Measurements from ENCODE around the gene DOCK10. TPM values are rescaled to one million over a fixed set of nuclear protein-coding genes. Genes with fewer than 3 reads are reported as not detected.
A peak's percentile ranks its signal among the peaks of the same experiment; 100 is the strongest.
"Not testable (repeated sequence)": the region's sequence is repeated elsewhere in the genome, so short reads cannot be mapped to it uniquely, and the experiment has no call there.

The DOCK10 gene
- total RNA-seq, 1 donor from 2014 or later, result 107 TPM

DNA sequence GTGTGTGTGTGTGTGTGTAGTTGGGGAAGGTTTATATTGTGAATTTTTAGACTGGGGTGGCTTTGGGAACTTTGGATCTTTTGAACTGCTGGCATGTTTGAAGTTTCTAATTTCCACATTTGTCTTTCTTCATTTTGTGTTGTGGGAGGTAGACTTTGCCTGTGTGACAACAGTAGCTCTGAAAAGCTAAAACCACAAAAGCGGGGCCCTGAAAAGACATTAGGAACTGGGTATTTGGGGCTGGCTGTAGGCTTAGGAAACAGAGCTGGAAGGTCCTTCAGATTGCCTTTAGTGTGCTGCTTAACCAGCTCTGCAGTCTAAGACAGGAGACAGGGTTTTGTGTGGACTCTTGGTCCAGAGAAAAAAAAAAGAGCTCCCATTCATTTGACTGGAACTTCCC, 27.2 kb upstream of the DOCK10 start:
- no peak for DNase-seq (ENCODE audit: low spot score)
- Mint-ChIP-seq H3K27ac (no peak overlapping the region), H3K4me1 (ENCODE audit: low read depth) (peaks cover 24% of the 10 kb centered on the region), H3K4me3 (ENCODE audit: low read depth) (no peak overlapping the region), H3K36me3 (ENCODE audit: low read depth) (peaks cover 22% of the 10 kb centered on the region), H3K27me3 (ENCODE audit: low read depth) (peaks cover 26% of the 10 kb centered on the region), H3K9me3 (peaks cover 29% of the 10 kb centered on the region)
- intact Hi-C loops (cut with micrococcal nuclease), result no loop called here

DNA sequence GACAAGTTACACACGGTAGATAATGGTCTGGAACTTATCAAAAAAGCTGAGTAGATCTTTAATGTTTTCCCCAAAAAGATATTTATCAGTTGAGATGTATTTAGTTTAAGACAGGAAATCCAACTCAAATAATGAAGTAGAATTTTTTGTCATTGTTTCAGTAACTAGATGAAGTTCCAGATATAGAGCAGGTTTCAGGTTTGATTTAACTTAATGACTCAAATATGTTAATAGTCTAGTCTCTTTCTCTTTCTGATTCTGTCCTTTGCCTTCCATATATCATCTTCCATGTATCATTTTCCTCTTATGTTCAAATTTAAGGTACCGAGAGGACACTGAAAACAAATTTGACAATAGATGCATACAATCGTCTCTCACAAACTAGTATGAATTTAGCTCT, 23.6 kb upstream of the DOCK10 start:
- H3K27ac Mint-ChIP-seq, result no peak overlapping the region
- H3K9me3 Mint-ChIP-seq, result peaks cover 29% of the 10 kb centered on the region
- H3K36me3 Mint-ChIP-seq (ENCODE audit: low read depth), result peaks cover 22% of the 10 kb centered on the region
- H3K4me1 Mint-ChIP-seq (ENCODE audit: low read depth), result peaks cover 43% of the 10 kb centered on the region
- no peak overlapping the region for H3K4me3 Mint-ChIP-seq (ENCODE audit: low read depth)
- intact Hi-C loops (cut with micrococcal nuclease), result loop anchor here (1.0 kb wide), 3 partner anchors 14 to 141 kb away; no protein-coding TSS in a partner anchor
- peaks cover 7% of the 10 kb centered on the region for H3K27me3 Mint-ChIP-seq (ENCODE audit: low read depth)
- DNase-seq (ENCODE audit: low spot score), result no peak

DNA sequence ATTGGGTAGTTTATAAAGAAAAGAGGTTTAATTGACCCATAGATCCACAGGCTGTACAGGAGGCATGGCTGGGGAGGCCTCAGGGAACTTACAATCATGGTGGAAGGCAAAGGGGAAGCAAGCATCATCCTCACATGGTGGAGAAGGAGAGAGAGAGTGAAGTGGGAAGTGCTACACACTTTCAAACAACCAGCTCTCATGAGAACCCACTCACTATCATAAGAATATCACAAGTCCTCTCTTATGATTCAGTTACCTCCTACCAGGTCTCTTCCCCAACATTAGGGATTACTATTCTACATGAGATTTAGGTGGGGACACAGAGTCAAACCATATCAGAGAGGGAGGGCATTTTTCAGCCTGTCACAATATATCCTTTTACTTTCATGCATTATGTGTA, 22.7 kb upstream of the DOCK10 start:
- H3K9me3 Mint-ChIP-seq, result peaks cover 32% of the 10 kb centered on the region
- intact Hi-C loops (cut with micrococcal nuclease), result loop anchor here (1.0 kb wide), 3 partner anchors 13 to 55 kb away; no protein-coding TSS in a partner anchor
- no peak overlapping the region for H3K4me3 Mint-ChIP-seq (ENCODE audit: low read depth)
- H3K27me3 Mint-ChIP-seq (ENCODE audit: low read depth), result no peaks in the 10 kb centered on the region
- peaks cover 22% of the 10 kb centered on the region for H3K36me3 Mint-ChIP-seq (ENCODE audit: low read depth)
- H3K27ac Mint-ChIP-seq, result peak overlapping the region; percentile 69
- DNase-seq (ENCODE audit: low spot score), result no peak
- H3K4me1 Mint-ChIP-seq (ENCODE audit: low read depth), result peaks cover 43% of the 10 kb centered on the region

DNA sequence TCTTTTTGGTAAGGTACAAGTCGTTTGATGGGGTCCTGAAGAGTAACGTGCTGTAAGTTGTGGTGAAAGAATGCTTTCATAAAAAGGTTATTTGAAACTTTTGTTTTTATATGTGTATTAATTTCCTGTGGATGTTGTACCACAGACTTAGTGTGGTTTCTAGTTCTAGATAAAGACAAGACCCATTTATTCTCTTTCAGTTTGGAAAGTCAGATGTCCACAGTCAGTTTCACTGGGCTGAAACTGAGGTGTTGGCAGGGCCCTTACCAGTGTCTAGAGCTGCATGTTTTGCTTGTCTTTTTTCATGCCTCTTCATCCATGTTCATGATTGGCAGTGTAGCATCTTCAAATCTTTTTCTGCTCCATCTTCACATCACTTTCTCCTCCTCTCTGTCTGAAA, 22.1 kb upstream of the DOCK10 start:
- intact Hi-C loops (cut with micrococcal nuclease), result loop anchor here (1.0 kb wide), 1 partner anchor 23 kb away; no protein-coding TSS in a partner anchor
- H3K27ac Mint-ChIP-seq, result peak overlapping the region; percentile 69
- peaks cover 43% of the 10 kb centered on the region for H3K4me1 Mint-ChIP-seq (ENCODE audit: low read depth)
- no peaks in the 10 kb centered on the region for H3K27me3 Mint-ChIP-seq (ENCODE audit: low read depth)
- H3K9me3 Mint-ChIP-seq, result peaks cover 35% of the 10 kb centered on the region
- no peak for DNase-seq (ENCODE audit: low spot score)
- peaks cover 22% of the 10 kb centered on the region for H3K36me3 Mint-ChIP-seq (ENCODE audit: low read depth)
- H3K4me3 Mint-ChIP-seq (ENCODE audit: low read depth), result no peak overlapping the region

DNA sequence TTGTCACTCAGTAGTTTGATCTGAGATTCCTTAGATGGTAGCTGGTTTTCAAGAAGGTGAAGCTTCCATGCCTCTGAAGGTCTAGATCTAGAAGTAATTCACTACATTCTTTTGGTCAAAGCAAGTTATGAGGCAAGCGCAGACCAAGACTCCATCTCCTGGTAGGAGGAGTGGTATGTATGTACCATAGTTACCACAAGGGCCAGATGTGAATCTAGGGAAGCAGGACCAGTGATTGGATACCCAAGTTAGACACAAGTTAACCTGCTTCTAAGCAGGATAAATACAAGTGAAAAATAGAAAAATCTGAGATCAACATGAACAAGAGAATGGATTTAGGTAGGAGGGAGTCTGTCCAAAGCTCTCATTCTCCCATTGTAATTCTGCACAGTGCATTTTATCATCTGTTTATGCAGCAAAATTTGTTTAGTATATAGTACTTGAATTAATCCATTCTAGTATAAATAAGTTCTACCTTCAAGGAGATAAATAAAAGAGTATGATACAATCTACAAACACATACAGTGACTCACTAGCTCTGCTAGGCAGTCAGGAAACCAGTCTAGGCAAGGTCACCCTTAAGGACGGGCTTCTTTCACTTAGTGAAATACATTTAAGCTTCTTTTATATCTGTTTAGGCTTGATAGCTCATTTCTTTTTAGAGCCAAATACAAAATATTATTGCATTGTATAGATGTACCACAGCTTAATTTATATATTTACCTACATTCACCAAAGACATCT, 14.2 kb upstream of the DOCK10 start:
- Mint-ChIP-seq H3K4me1 (ENCODE audit: low read depth) (peaks cover 43% of the 10 kb centered on the region), H3K36me3 (ENCODE audit: low read depth) (peaks cover 2% of the 10 kb centered on the region), H3K27me3 (ENCODE audit: low read depth) (no peaks in the 10 kb centered on the region), H3K4me3 (ENCODE audit: low read depth) (no peak overlapping the region), H3K27ac (no peak overlapping the region), H3K9me3 (peaks cover 11% of the 10 kb centered on the region)
- intact Hi-C loops (cut with micrococcal nuclease), result loop anchor here (2.0 kb wide), 1 partner anchor 18 kb away; no protein-coding TSS in a partner anchor
- no peak for DNase-seq (ENCODE audit: low spot score)

DNA sequence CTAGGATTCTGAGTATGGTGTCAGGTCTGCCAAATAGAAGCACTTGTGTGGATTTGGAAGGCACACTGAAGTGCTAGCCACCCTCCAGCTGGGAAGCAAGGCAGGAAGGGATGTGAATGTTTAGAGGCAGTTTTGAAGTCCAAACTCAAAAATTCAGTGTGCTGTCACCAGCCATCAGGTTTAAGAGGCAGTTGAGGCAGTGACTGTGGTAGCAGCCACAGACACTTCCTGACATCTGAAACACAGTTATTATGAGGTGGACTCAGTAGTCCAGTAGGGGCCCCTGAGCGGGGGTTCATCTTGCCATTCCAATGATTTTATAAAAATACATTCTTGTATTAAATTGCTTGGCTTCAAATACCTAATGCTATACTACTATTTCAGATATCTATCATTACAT, 13.4 kb upstream of the DOCK10 start:
- Mint-ChIP-seq H3K9me3 (peaks cover 10% of the 10 kb centered on the region), H3K27me3 (ENCODE audit: low read depth) (peaks cover 1% of the 10 kb centered on the region), H3K4me1 (ENCODE audit: low read depth) (peaks cover 49% of the 10 kb centered on the region), H3K27ac (no peak overlapping the region), H3K36me3 (ENCODE audit: low read depth) (peaks cover 2% of the 10 kb centered on the region), H3K4me3 (ENCODE audit: low read depth) (no peak overlapping the region)
- no peak for DNase-seq (ENCODE audit: low spot score)
- intact Hi-C loops (cut with micrococcal nuclease), result loop anchor here (2.0 kb wide), 1 partner anchor 17 kb away; no protein-coding TSS in a partner anchor

DNA sequence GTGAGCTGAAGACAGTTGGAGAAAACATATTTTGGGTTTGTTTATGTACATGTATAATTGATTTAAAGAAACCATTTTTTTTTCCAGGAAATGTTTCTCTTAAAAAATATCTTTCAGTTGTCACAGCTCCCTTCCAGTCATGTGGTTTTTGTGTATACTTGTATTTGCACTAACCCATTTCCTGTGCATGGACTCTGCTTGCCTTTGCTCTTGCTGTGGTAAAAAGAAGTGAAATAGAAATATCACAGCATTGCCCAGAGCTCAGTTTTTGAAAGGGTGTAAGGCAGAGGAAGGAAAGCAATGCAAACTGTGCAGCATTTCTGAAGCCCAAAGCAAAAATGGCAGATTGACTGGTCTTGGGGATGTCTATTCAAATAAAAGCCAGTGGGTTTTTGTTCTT, 10.4 kb upstream of the DOCK10 start:
- peak; percentile 44 for DNase-seq (ENCODE audit: low spot score)
- Mint-ChIP-seq H3K4me1 (ENCODE audit: low read depth) (peaks cover 52% of the 10 kb centered on the region), H3K27me3 (ENCODE audit: low read depth) (peaks cover 18% of the 10 kb centered on the region), H3K27ac (peak overlapping the region; percentile 76), H3K4me3 (ENCODE audit: low read depth) (peak overlapping the region; percentile 9), H3K9me3 (no peaks in the 10 kb centered on the region), H3K36me3 (ENCODE audit: low read depth) (peaks cover 3% of the 10 kb centered on the region)
- intact Hi-C loops (cut with micrococcal nuclease), result loop anchor here (1.0 kb wide), 2 partner anchors 9 to 13 kb away; no protein-coding TSS in a partner anchor

DNA sequence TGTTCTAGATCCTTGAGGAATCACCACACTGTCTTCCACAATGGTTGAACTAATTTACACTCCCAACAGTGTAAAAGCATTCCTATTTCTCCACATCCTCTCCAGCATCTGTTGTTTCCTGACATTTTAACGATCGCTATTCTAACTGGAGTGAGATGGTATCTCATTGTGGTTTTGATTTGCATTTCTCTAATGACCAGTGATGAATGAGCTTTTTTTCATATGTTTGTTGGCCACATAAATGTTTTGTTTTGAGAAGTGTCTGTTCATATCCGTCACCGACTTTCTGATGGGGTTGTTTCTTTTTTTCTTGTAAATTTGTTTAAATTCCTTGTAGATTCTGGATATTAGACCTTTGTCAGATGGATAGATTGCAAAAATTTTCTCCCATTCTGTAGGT, 5.2 kb upstream of the DOCK10 start:
- DNase-seq (ENCODE audit: low spot score); intact Hi-C loops (cut with micrococcal nuclease); H3K27ac Mint-ChIP-seq; H3K36me3 Mint-ChIP-seq (ENCODE audit: low read depth); H3K4me3 Mint-ChIP-seq (ENCODE audit: low read depth); H3K9me3 Mint-ChIP-seq: not testable (repeated sequence)
- Mint-ChIP-seq H3K4me1 (ENCODE audit: low read depth) (peaks cover 32% of the 10 kb centered on the region), H3K27me3 (ENCODE audit: low read depth) (peaks cover 57% of the 10 kb centered on the region)

DNA sequence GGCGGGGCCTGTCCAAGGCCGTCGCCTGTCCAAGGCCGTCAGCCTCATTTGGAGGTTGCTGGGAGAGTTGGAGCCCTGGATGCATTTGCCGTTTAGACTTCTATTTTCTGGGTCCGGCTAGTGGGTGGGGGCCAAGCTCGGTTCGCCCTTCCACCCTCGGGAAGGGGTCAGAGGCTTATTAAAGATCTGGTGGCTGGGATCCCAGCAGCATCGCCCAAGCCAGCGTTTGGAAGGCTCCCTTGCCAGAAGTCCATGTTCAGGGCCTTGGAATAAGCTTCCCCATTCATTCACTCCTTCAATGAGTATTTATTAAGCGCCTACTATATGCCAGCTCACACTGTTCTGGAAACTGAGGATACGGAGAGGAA, 516 bp upstream of the DOCK10 start:
- intact Hi-C loops (cut with micrococcal nuclease), result loop anchor here (1.0 kb wide), 1 partner anchor 10 kb away; no protein-coding TSS in a partner anchor
- Mint-ChIP-seq H3K4me1 (ENCODE audit: low read depth) (peaks cover 54% of the 10 kb centered on the region), H3K4me3 (ENCODE audit: low read depth) (peak overlapping the region; percentile 75), H3K27ac (peak overlapping the region; percentile 72), H3K9me3 (no peaks in the 10 kb centered on the region), H3K36me3 (ENCODE audit: low read depth) (peaks cover 26% of the 10 kb centered on the region), H3K27me3 (ENCODE audit: low read depth) (peaks cover 40% of the 10 kb centered on the region)
- no peak for DNase-seq (ENCODE audit: low spot score)

DNA sequence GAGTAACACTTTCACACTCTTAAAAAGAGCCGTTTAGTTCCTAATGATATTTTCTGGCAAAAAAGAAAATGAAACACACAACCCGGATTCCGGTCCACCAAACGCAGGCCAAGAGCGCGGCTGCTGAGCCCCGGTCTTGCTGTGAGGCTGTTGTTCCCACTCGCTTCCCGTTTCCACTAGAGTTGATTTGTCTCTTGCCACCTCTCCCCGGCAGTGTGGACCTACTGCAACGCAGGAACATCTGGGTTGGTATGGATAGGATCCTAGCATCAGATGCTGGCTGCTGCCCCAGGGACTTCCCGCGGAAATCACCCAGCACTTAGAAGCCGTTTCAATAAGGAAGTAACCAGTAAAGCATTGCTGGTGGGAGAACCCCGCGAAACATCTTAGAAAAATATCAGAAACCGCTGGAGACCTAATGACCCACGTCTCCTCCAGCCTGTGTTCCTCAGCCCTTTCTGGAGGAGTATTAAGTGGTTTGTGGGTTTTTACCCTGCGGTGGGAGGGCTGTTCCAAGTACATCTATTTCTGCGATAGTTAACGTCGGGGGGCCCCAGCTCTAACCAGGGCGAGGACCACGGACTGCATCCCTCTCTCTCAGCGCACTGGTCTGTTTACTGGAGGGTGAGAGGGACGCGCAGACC, 939 bp downstream of the DOCK10 start:
- intact Hi-C loops (cut with micrococcal nuclease), result loop anchor here (1.0 to 2.0 kb wide), 6 partner anchors 11 to 155 kb away; no protein-coding TSS in a partner anchor
- H3K27ac Mint-ChIP-seq, result peak overlapping the region; percentile 92
- H3K36me3 Mint-ChIP-seq (ENCODE audit: low read depth), result peaks cover 37% of the 10 kb centered on the region
- peak; percentile 61 for DNase-seq (ENCODE audit: low spot score)
- peaks cover 27% of the 10 kb centered on the region for H3K27me3 Mint-ChIP-seq (ENCODE audit: low read depth)
- H3K9me3 Mint-ChIP-seq, result no peaks in the 10 kb centered on the region
- H3K4me3 Mint-ChIP-seq (ENCODE audit: low read depth), result peak overlapping the region; percentile 91
- H3K4me1 Mint-ChIP-seq (ENCODE audit: low read depth), result peaks cover 61% of the 10 kb centered on the region

DNA sequence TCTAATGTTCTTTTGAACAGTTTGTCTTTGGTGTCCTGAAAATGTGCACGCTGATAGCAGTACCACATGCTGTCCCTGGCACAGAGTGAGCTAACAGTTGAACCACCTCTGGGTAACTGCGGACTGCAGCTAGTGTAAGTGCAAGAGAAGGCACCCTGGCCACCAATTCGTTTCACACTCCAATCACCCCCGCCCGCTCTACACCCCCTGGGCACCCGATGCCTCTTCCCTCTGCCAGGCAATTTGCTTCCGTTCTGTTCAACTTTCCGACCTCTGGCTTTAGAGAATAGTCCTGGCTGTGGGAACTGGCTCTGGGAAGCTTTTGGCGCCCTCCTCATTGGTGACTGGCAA, 1.4 kb downstream of the DOCK10 start:
- intact Hi-C loops (cut with micrococcal nuclease), result loop anchor here (1.0 to 2.0 kb wide), 6 partner anchors 11 to 155 kb away; no protein-coding TSS in a partner anchor
- Mint-ChIP-seq H3K9me3 (no peaks in the 10 kb centered on the region), H3K27me3 (ENCODE audit: low read depth) (peaks cover 23% of the 10 kb centered on the region), H3K4me1 (ENCODE audit: low read depth) (peaks cover 61% of the 10 kb centered on the region), H3K36me3 (ENCODE audit: low read depth) (peaks cover 41% of the 10 kb centered on the region), H3K4me3 (ENCODE audit: low read depth) (peak overlapping the region; percentile 91), H3K27ac (peak overlapping the region; percentile 92)
- no peak for DNase-seq (ENCODE audit: low spot score)

DNA sequence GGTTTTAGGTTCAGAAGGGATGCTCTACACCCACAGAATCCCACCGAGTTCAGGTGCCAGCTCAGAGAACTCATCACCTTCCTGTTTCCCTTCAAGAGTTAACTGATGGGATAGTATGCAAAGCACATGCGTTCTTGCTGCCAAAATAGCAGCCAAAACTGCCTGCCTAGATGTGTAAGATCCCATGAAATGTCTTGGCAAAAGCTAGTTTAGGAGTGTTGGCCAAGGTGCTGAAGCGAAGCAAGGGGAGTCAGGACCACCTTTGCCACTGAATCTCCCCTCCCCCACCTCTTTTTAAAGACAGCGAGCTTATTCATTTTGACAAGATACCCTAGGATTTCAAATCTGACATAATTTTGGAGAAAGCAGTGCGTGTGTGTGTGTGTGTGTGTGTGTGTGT, 2.1 kb downstream of the DOCK10 start:
- Mint-ChIP-seq H3K9me3 (no peaks in the 10 kb centered on the region), H3K36me3 (ENCODE audit: low read depth) (peaks cover 46% of the 10 kb centered on the region), H3K27me3 (ENCODE audit: low read depth) (peaks cover 18% of the 10 kb centered on the region), H3K4me3 (ENCODE audit: low read depth) (peak overlapping the region; percentile 91), H3K4me1 (ENCODE audit: low read depth) (peaks cover 65% of the 10 kb centered on the region), H3K27ac (peak overlapping the region; percentile 92)
- intact Hi-C loops (cut with micrococcal nuclease), result loop anchor here (2.0 kb wide), 2 partner anchors 13 to 113 kb away; no protein-coding TSS in a partner anchor
- DNase-seq (ENCODE audit: low spot score), result no peak

DNA sequence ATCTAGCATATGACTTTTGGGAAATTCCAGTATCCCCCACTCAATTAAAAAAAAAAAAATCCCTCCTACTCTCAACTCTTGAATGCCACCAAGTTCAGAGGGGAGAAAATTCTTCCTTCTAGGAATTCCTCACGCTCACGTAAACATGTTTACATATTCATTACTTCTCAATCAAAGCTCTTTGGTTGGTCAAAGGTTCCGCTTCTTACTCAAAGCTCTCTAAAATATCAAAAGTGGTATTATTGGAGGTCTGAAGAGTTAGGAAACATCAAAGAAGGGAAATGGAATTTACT, 4.1 kb downstream of the DOCK10 start:
- H3K27me3 Mint-ChIP-seq (ENCODE audit: low read depth), result peaks cover 2% of the 10 kb centered on the region
- peaks cover 75% of the 10 kb centered on the region for H3K4me1 Mint-ChIP-seq (ENCODE audit: low read depth)
- H3K9me3 Mint-ChIP-seq, result no peaks in the 10 kb centered on the region
- no peak for DNase-seq (ENCODE audit: low spot score)
- H3K27ac Mint-ChIP-seq, result peak overlapping the region; percentile 88
- peak overlapping the region; percentile 91 for H3K4me3 Mint-ChIP-seq (ENCODE audit: low read depth)
- intact Hi-C loops (cut with micrococcal nuclease), result loop anchor here (2.0 to 10.0 kb wide), 2 partner anchors 19 to 1083 kb away; partner anchors contain the start of gene MRPL44
- H3K36me3 Mint-ChIP-seq (ENCODE audit: low read depth), result peaks cover 66% of the 10 kb centered on the region

All from activated T-helper 2 cell treated with anti-CD3 and anti-CD28 coated beads, Interferon-gamma antibody, Interleukin-2, Interleukin-4, amounts not matched to agents 10 μg/mL and 5 μg/mL and 100 μg/mL, durations not matched to agents 14 hours and 24 hours and 36 hours (primary cell).